HG02943 (cell line): ENCODE data around the gene PP2D1.
"Not testable (repeated sequence)": the region's sequence is repeated elsewhere in the genome, so short reads cannot be mapped to it uniquely, and the experiment has no call there.

Experiments used
- ATAC-seq: cut with Tn5 transposase; IDR thresholded peaks from one replicate; pipeline ENCODE4 v1.9.1; 2021; ENCODE audit warnings: mild to moderate bottlenecking, low read depth, moderate library complexity; ENCODE audit not compliant: unreplicated experiment

The PP2D1 gene

GRCh38 chr3:20040548-20041196, 28.6 kb upstream of the PP2D1 start:
- ATAC-seq = peak; percentile 44

- peak; percentile 55 for ATAC-seq
Observed at GRCh38 chr3:20039765-20040547, 27.9 kb upstream of the PP2D1 start, which contains the start of gene KAT2B. TSS of gene KAT2B (plus strand) at chr3:20040446. CDS start at chr3:20040478, 32 bp downstream.

- ATAC-seq = no peak
Observed at GRCh38 chr3:20039466-20039764, 27.4 kb upstream of the PP2D1 start.

- ATAC-seq = no peak
Observed at GRCh38 chr3:20038699-20039465, 26.8 kb upstream of the PP2D1 start.

GRCh38 chr3:20037255-20037996, 25.4 kb upstream of the PP2D1 start:
- no peak for ATAC-seq

- no peak for ATAC-seq
Observed at GRCh38 chr3:20035019-20035418, 23.0 kb upstream of the PP2D1 start.

GRCh38 chr3:20031939-20032338, 19.9 kb upstream of the PP2D1 start:
- ATAC-seq = not testable (repeated sequence)

- ATAC-seq = no peak
Observed at GRCh38 chr3:20028905-20029331, 16.9 kb upstream of the PP2D1 start.

GRCh38 chr3:20027136-20027535, 15.1 kb upstream of the PP2D1 start:
- no peak for ATAC-seq

- ATAC-seq = no peak
Observed at GRCh38 chr3:20023623-20024405, 11.8 kb upstream of the PP2D1 start.

- no peak for ATAC-seq
Observed at GRCh38 chr3:20022954-20023622, 11.0 kb upstream of the PP2D1 start.

GRCh38 chr3:20016076-20016475, 4.0 kb upstream of the PP2D1 start:
- not testable (repeated sequence) for ATAC-seq

GRCh38 chr3:20015525-20015924, 3.5 kb upstream of the PP2D1 start:
- ATAC-seq = no peak

GRCh38 chr3:20013396-20013795, 1.3 kb upstream of the PP2D1 start:
- no peak for ATAC-seq

GRCh38 chr3:20008646-20009045, 3.4 kb downstream of the PP2D1 start:
- ATAC-seq = no peak

- no peak for ATAC-seq
Observed at GRCh38 chr3:20007960-20008359, 4.1 kb downstream of the PP2D1 start.

- no peak for ATAC-seq
Observed at GRCh38 chr3:20001932-20002331, 10.1 kb downstream of the PP2D1 start.

- ATAC-seq = no peak
Observed at GRCh38 chr3:19997502-19997901, 14.6 kb downstream of the PP2D1 start.

GRCh38 chr3:19994796-19995195, 17.3 kb downstream of the PP2D1 start:
- ATAC-seq = no peak
